Fibroblast of lung (primary cell): Measurements from ENCODE around the gene EPYC. TPM values are rescaled to one million over a fixed set of nuclear protein-coding genes. Genes with fewer than 3 reads are reported as not detected.

Source experiments
- DNase-seq, 2 donors: peaks; one replicate each; pipeline versions ENCODE4 v3.0.0 to v3.0.0-alpha.2; 2010; ENCODE audit warnings: low read depth in 2 of 2
- H2AFZ ChIP-seq: 2 replicates; pipeline ENCODE4 v1.5.1; 2012; ENCODE audit warnings: low read length, control low read depth, inconsistent platforms
- H3K27ac ChIP-seq: 2 replicates; pipeline ENCODE4 v1.5.1; 2011; ENCODE audit warnings: low read length, control low read depth; ENCODE audit not compliant: insufficient read depth
- H3K27me3 ChIP-seq: 2 replicates; pipeline ENCODE4 v1.5.1; 2011; ENCODE audit warnings: mild to moderate bottlenecking, low read length; ENCODE audit not compliant: control insufficient read depth, insufficient read depth
- H3K36me3 ChIP-seq: 2 replicates; pipeline ENCODE4 v1.5.1; 2011; ENCODE audit warnings: low read length; ENCODE audit not compliant: control insufficient read depth, insufficient read depth
- H3K4me1 ChIP-seq: 2 replicates; pipeline ENCODE4 v1.5.1; 2011; ENCODE audit warnings: low read length; ENCODE audit not compliant: control insufficient read depth, insufficient read depth; ENCODE audit errors: extremely low read depth
- H3K4me2 ChIP-seq: 2 replicates; pipeline ENCODE4 v1.5.1; 2011; ENCODE audit warnings: low read length, control low read depth; ENCODE audit not compliant: insufficient read depth; ENCODE audit errors: extremely low read depth
- H3K4me3 ChIP-seq, 4 experiments: fragments of 200-600 bp in 1 of 4; sonication (generic) in 1 of 4; replicated peaks in 1 of 4; 2 replicates each; pipeline ENCODE4 v1.5.1; 2011 to 2016; ENCODE audit warnings: low read length in 4 of 4, low read depth in 3 of 4, mild to moderate bottlenecking in 3 of 4, control low read depth in 2 of 4, inconsistent platforms in 1 of 4, mixed read lengths in 1 of 4; ENCODE audit not compliant: insufficient read depth in 1 of 4; ENCODE audit errors: control extremely low read depth in 1 of 4
- H3K79me2 ChIP-seq: 2 replicates; pipeline ENCODE4 v1.5.1; 2012; ENCODE audit warnings: mild to moderate bottlenecking, low read length, inconsistent platforms; ENCODE audit not compliant: control insufficient read depth, insufficient read depth
- H3K9ac ChIP-seq: 2 replicates; pipeline ENCODE4 v1.5.1; 2011; ENCODE audit warnings: mild to moderate bottlenecking, low read length, control low read depth; ENCODE audit not compliant: insufficient read depth
- H3K9me3 ChIP-seq: 2 replicates; pipeline ENCODE4 v1.5.1; 2012; ENCODE audit warnings: low read depth, low read length; ENCODE audit not compliant: control insufficient read depth, insufficient read depth
- H4K20me1 ChIP-seq: 2 replicates; pipeline ENCODE4 v1.5.1; 2011; ENCODE audit warnings: low read length; ENCODE audit not compliant: control insufficient read depth, insufficient read depth; ENCODE audit errors: extremely low read depth
- EZH2 ChIP-seq: IDR thresholded peaks from 2 replicates; pipeline ENCODE4 v1.5.1; 2012; ENCODE audit warnings: low read length, control low read depth, mild to moderate bottlenecking; ENCODE audit errors: missing control alignments
- polyA minus RNA-seq: library from RNA; depleted of rRNA, polyadenylated mRNA; stranded (reverse); fragments of >200 nt; gene quantifications from 2 replicates; pipeline ENCODE4 v1.2.3, GENCODE V29; 2011; ENCODE audit warnings: low replicate concordance
- polyA plus RNA-seq, 2 donors: library from polyadenylated mRNA; depleted of rRNA in 1 of 2; stranded (reverse) in 1 of 2; unstranded in 1 of 2; fragments of >200 nt; gene quantifications; 2 replicates each; pipeline ENCODE4 v1.2.1, GENCODE V29; 2011 to 2012; ENCODE audit warnings: missing spikeins in 1 of 2
- total RNA-seq: library from RNA; depleted of rRNA; stranded (reverse); fragments of >200 nt; gene quantifications from 2 replicates; pipeline ENCODE4 v1.2.1, GENCODE V29; 2014
- TF ChIP-seq, protein P1 (sequence below), 2 donors: IDR thresholded peaks in 1 of 2; conservative IDR thresholded peaks in 1 of 2; 1 replicate in 1 of 2; 2 replicates in 1 of 2; pipeline ENCODE4 v1.5.1; 2011 to 2012; ENCODE audit warnings: low read length in 2 of 2, control low read depth in 1 of 2, inconsistent platforms in 1 of 2, low read depth in 1 of 2, mild to moderate bottlenecking in 1 of 2

EPYC gene, protein sequence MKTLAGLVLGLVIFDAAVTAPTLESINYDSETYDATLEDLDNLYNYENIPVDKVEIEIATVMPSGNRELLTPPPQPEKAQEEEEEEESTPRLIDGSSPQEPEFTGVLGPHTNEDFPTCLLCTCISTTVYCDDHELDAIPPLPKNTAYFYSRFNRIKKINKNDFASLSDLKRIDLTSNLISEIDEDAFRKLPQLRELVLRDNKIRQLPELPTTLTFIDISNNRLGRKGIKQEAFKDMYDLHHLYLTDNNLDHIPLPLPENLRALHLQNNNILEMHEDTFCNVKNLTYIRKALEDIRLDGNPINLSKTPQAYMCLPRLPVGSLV
- not detected in 2 replicates for total RNA-seq
- 0.05 and 0.07 TPM in 2 replicates for polyA plus RNA-seq
- polyA plus RNA-seq (2012), result not detected in 2 replicates
- polyA minus RNA-seq, result not detected in 2 replicates

DNA sequence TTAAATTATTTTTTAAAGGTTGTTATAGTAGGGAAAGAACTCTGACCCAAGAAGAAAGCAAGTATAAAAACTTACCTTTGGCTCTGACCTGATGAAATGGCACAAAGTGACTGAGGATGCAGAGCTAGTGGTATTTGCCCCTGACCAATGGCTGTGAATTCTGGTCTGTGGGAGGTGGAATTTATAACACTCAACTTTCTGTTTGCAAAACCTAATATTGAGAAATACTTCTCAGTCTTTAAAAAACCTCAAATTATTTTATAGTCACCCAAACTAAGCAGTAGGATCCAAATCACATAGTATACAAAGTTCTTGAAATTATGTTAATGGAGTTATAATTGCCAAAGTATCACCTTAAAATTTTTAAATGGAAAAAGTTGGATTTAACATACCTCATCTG is at the start of gene EPYC:
Gene EPYC (minus strand): TSS at position 101 of the 400 bp plus-strand sequence. CDS start 2,407 bp downstream, outside the sequence.
- Histone ChIP-seq H3K4me2 (no peak within 1 kb of the TSS), H3K79me2 (no peaks in the 10 kb centered on the region), H3K36me3 (no peaks in the 10 kb centered on the region), H3K9me3 (no peaks in the 10 kb centered on the region), H3K9ac (no peak within 1 kb of the TSS), H3K4me3 (no peak within 1 kb of the TSS), H3K27me3 (no peaks in the 10 kb centered on the region), H3K27ac (no peak within 1 kb of the TSS), H2AFZ (no peak within 1 kb of the TSS), H4K20me1 (no peaks in the 10 kb centered on the region), H3K4me1 (no peaks in the 10 kb centered on the region)
- no peak for DNase-seq
- TF ChIP-seq, protein P1, sequence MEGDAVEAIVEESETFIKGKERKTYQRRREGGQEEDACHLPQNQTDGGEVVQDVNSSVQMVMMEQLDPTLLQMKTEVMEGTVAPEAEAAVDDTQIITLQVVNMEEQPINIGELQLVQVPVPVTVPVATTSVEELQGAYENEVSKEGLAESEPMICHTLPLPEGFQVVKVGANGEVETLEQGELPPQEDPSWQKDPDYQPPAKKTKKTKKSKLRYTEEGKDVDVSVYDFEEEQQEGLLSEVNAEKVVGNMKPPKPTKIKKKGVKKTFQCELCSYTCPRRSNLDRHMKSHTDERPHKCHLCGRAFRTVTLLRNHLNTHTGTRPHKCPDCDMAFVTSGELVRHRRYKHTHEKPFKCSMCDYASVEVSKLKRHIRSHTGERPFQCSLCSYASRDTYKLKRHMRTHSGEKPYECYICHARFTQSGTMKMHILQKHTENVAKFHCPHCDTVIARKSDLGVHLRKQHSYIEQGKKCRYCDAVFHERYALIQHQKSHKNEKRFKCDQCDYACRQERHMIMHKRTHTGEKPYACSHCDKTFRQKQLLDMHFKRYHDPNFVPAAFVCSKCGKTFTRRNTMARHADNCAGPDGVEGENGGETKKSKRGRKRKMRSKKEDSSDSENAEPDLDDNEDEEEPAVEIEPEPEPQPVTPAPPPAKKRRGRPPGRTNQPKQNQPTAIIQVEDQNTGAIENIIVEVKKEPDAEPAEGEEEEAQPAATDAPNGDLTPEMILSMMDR (conservative IDR thresholded peaks at IDR 0.05 in 1 of 2, IDR thresholded peaks at IDR 0.05 in 1 of 2; ENCODE audit: low read depth in 1 of 2, low read length in 2 of 2), result no peak
- no peak for TF ChIP-seq EZH2

DNA sequence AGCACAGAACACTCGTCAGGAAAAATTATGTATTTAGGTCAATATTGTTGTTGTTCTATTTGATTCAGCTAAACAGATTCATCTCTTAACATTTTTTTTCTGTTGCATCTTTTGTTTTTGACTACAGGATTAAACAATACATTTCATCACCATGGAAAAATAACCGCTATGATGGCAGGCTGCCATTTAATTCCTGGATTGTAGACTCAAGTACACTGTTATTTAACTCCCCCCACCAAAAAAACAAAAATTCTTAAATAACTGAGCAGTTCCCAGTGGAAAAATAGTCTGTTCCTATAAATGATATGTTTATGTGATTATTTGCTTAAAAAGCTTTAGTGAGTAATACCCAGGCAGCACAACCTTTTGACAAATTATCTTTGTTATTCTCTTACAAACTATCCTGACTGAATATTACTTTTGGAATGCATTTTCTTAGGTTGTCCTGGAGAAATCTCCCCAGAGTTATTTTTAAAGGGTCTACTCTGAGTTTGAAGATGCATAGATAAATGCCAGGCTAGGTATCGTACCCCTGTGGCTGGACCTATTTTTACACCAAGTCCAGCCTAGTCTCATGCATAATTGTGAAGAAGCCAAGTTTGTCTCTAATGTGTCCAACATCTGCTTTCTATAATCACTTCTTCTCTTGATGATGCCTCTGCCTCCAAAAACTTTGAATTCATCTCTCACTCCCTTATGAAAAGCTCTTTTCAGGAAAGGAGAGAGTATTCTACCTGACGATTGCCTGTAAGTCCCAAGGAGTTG is 49.4 kb upstream of the EPYC start:
- Histone ChIP-seq H3K4me1 (no peaks in the 10 kb centered on the region), H3K27ac (no peak overlapping the region), H3K4me3 (no peak overlapping the region), H4K20me1 (no peaks in the 10 kb centered on the region), H3K9ac (no peak overlapping the region), H2AFZ (no peak overlapping the region), H3K9me3 (no peaks in the 10 kb centered on the region), H3K4me2 (no peak overlapping the region), H3K27me3 (no peaks in the 10 kb centered on the region), H3K79me2 (no peaks in the 10 kb centered on the region), H3K36me3 (no peaks in the 10 kb centered on the region)
- peak; percentile 83 to 91 for DNase-seq
- TF ChIP-seq EZH2, result no peak
- TF ChIP-seq, protein P1 (conservative IDR thresholded peaks at IDR 0.05 in 1 of 2, IDR thresholded peaks at IDR 0.05 in 1 of 2; ENCODE audit: low read depth in 1 of 2, low read length in 2 of 2), result no peak

DNA sequence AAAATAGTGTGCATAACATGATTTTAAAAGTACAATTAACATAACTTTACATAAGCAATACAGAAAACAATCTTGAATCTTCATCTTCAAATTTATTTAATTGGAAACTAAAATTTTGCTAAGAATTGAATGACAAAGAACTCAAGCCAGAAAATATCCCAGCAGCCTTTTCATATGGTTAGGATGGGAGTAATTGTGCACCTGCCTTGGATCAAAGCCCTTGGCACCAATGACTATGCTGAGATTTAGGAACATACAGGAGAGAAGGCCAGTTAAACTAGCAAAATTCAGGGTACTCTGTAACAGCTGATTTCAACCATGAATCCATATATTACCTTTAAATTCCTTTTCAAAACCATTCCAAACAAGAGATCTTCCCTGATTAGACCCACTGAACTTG is 47.3 kb upstream of the EPYC start:
- H3K4me2 ChIP-seq, result no peak overlapping the region
- no peak for DNase-seq
- no peak overlapping the region for H2AFZ ChIP-seq
- H3K79me2 ChIP-seq, result no peaks in the 10 kb centered on the region
- no peaks in the 10 kb centered on the region for H3K4me1 ChIP-seq
- no peak overlapping the region for H3K9ac ChIP-seq
- H4K20me1 ChIP-seq, result no peaks in the 10 kb centered on the region
- H3K9me3 ChIP-seq, result no peaks in the 10 kb centered on the region
- no peaks in the 10 kb centered on the region for H3K36me3 ChIP-seq
- no peak for TF ChIP-seq EZH2
- TF ChIP-seq, protein P1 (conservative IDR thresholded peaks at IDR 0.05 in 1 of 2, IDR thresholded peaks at IDR 0.05 in 1 of 2; ENCODE audit: low read depth in 1 of 2, low read length in 2 of 2), result no peak
- H3K4me3 ChIP-seq, result no peak overlapping the region
- no peaks in the 10 kb centered on the region for H3K27me3 ChIP-seq
- H3K27ac ChIP-seq, result no peak overlapping the region
